Measurements from ENCODE around the gene ALPL. TPM values are rescaled to one million over a fixed set of nuclear protein-coding genes. Genes with fewer than 3 reads are reported as not detected.
A peak's percentile ranks its signal among the peaks of the same experiment; 100 is the strongest.

ALPL gene
- total RNA-seq, 1 donor from 2014 or later = 16.7 TPM

DNA sequence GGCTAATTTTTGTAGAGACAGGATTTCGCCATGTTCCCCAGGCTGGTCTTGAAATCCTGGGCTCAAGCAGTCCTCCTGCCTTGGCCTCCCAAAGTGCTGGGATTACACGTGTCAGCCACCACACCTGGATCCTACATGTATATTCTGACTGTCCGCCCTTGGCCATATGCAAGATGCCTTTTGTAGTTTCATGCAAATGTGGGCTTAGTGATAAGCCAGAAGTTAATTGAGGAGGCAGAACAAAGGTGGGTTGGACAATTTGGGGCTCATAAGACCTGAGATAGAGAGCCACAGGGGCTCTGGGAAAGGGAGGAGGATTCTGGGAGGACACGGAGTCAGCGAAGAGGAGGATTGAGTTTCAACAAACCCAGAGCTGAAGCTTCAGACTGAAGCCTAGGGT lies 24.9 kb downstream of the ALPL start:
- H3K36me3 Mint-ChIP-seq (ENCODE audit: low read depth) = no peaks in the 10 kb centered on the region

GRCh38 chr1:21534674-21535378 lies 25.6 kb downstream of the ALPL start:
- no peaks in the 10 kb centered on the region for H3K36me3 Mint-ChIP-seq (ENCODE audit: low read depth)
- peak; percentile 67 for TF ChIP-seq CTCF (conservative IDR thresholded peaks at IDR 0.05)
- H3K9me3 Mint-ChIP-seq = no peaks in the 10 kb centered on the region
- H3K4me1 Mint-ChIP-seq = peaks cover 8% of the 10 kb centered on the region
- peak; percentile 28 for DNase-seq (ENCODE audit: low read depth, low spot score)
- H3K27ac Mint-ChIP-seq (ENCODE audit: unreplicated experiment) = no peak overlapping the region
- peaks cover 7% of the 10 kb centered on the region for H3K27me3 Mint-ChIP-seq (ENCODE audit: low read depth)
- no peak overlapping the region for H3K4me3 Mint-ChIP-seq

More for the DNA sequence above, 24.9 kb downstream of the ALPL start:
- Mint-ChIP-seq H3K4me3 (no peak overlapping the region), H3K27me3 (ENCODE audit: low read depth) (peaks cover 10% of the 10 kb centered on the region), H3K9me3 (no peaks in the 10 kb centered on the region), H3K27ac (ENCODE audit: unreplicated experiment) (no peak overlapping the region), H3K4me1 (peaks cover 8% of the 10 kb centered on the region)
- DNase-seq (ENCODE audit: low read depth, low spot score) = no peak
- TF ChIP-seq CTCF (conservative IDR thresholded peaks at IDR 0.05) = no peak

GRCh38 chr1:21536218-21536617 lies 27.0 kb downstream of the ALPL start:
- no peak for DNase-seq (ENCODE audit: low read depth, low spot score)
- H3K9me3 Mint-ChIP-seq = no peaks in the 10 kb centered on the region
- no peak overlapping the region for H3K27ac Mint-ChIP-seq (ENCODE audit: unreplicated experiment)
- H3K4me1 Mint-ChIP-seq = peaks cover 5% of the 10 kb centered on the region
- peaks cover 2% of the 10 kb centered on the region for H3K27me3 Mint-ChIP-seq (ENCODE audit: low read depth)
- H3K4me3 Mint-ChIP-seq = no peak overlapping the region
- H3K36me3 Mint-ChIP-seq (ENCODE audit: low read depth) = no peaks in the 10 kb centered on the region
- no peak for TF ChIP-seq CTCF (conservative IDR thresholded peaks at IDR 0.05)

- Mint-ChIP-seq H3K4me1 (peaks cover 5% of the 10 kb centered on the region), H3K9me3 (no peaks in the 10 kb centered on the region), H3K4me3 (no peak overlapping the region), H3K36me3 (ENCODE audit: low read depth) (no peaks in the 10 kb centered on the region), H3K27ac (ENCODE audit: unreplicated experiment) (no peak overlapping the region), H3K27me3 (ENCODE audit: low read depth) (no peaks in the 10 kb centered on the region)
- DNase-seq (ENCODE audit: low read depth, low spot score) = no peak
- TF ChIP-seq CTCF (conservative IDR thresholded peaks at IDR 0.05) = no peak
These were observed 28.3 kb downstream of the ALPL start for GRCh38 chr1:21537511-21537931.

- H3K36me3 Mint-ChIP-seq (ENCODE audit: low read depth) = no peaks in the 10 kb centered on the region
- H3K27ac Mint-ChIP-seq (ENCODE audit: unreplicated experiment) = no peak overlapping the region
- H3K9me3 Mint-ChIP-seq = no peaks in the 10 kb centered on the region
- peaks cover 5% of the 10 kb centered on the region for H3K4me1 Mint-ChIP-seq
- no peak for DNase-seq (ENCODE audit: low read depth, low spot score)
- no peak for TF ChIP-seq CTCF (conservative IDR thresholded peaks at IDR 0.05)
- H3K4me3 Mint-ChIP-seq = no peak overlapping the region
- no peaks in the 10 kb centered on the region for H3K27me3 Mint-ChIP-seq (ENCODE audit: low read depth)
These were observed 28.9 kb downstream of the ALPL start for GRCh38 chr1:21537932-21538630.
